Osteocyte (in vitro differentiated cells): ENCODE results near the gene DCTN5. TPM values are rescaled to one million over a fixed set of nuclear protein-coding genes. Genes with fewer than 3 reads are reported as not detected.

ENCODE experiments used
- DNase-seq: peaks from one replicate; pipeline ENCODE4 v3.0.0; 2021; ENCODE audit warnings: mixed read lengths; ENCODE audit not compliant: unreplicated experiment; ENCODE audit errors: extremely low spot score
- H3K27ac Mint-ChIP-seq: one replicate; pipeline ENCODE4 v1.8.0; 2021; ENCODE audit warnings: mild to moderate bottlenecking, mixed read lengths; ENCODE audit not compliant: unreplicated experiment
- H3K27me3 Mint-ChIP-seq: one replicate; pipeline ENCODE4 v1.8.0; 2021; ENCODE audit warnings: mixed read lengths; ENCODE audit not compliant: unreplicated experiment
- H3K36me3 Mint-ChIP-seq: one replicate; pipeline ENCODE4 v1.8.0; 2021; ENCODE audit warnings: mixed read lengths; ENCODE audit not compliant: unreplicated experiment
- H3K4me1 Mint-ChIP-seq: one replicate; pipeline ENCODE4 v1.8.0; 2021; ENCODE audit warnings: mixed read lengths; ENCODE audit not compliant: unreplicated experiment
- H3K4me3 Mint-ChIP-seq: one replicate; pipeline ENCODE4 v1.8.0; 2021; ENCODE audit warnings: mild to moderate bottlenecking, moderate library complexity, mixed read lengths; ENCODE audit not compliant: unreplicated experiment
- H3K9me3 Mint-ChIP-seq: one replicate; pipeline ENCODE4 v1.8.0; 2021; ENCODE audit warnings: mixed read lengths; ENCODE audit not compliant: unreplicated experiment
- total RNA-seq: library from RNA; stranded (reverse); gene quantifications from 2 replicates; pipeline ENCODE4 v1.2.1, GENCODE V29; 2021
- TF ChIP-seq, protein P1 (sequence below): fragments of 200-600 bp; sonication (generic); IDR thresholded peaks from 2 replicates; pipeline ENCODE4 v1.5.0; 2021; ENCODE audit warnings: antibody characterized with exemption, mild to moderate bottlenecking, moderate library complexity

The DCTN5 gene
- total RNA-seq, 1 donor from 2014 or later, result 65.3 TPM

DNA sequence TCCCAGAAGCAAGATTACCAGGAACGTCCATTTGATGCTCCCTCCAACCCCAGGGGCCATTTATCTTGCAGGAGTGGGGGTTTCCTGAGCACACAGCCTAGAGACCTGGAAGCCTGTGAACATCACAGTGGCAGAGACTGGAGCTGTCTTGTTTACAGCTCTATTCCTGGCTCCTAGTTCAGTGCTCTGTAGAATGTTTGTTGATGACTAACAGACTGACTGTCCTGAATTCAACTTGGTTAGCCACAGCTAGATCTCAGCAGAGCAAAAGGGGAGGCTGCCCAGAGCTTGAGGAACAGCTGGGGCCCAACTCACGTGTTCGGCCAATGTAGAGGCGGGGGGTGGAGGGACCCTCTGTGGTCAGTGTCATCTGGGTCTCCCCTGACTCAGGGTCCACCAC lies 65.2 kb downstream of the DCTN5 start:
- Mint-ChIP-seq H3K4me1 (no peaks in the 10 kb centered on the region), H3K9me3 (peaks cover 19% of the 10 kb centered on the region), H3K27me3 (peaks cover 23% of the 10 kb centered on the region), H3K27ac (no peak overlapping the region), H3K36me3 (no peaks in the 10 kb centered on the region), H3K4me3 (no peak overlapping the region)
- TF ChIP-seq, protein P1, sequence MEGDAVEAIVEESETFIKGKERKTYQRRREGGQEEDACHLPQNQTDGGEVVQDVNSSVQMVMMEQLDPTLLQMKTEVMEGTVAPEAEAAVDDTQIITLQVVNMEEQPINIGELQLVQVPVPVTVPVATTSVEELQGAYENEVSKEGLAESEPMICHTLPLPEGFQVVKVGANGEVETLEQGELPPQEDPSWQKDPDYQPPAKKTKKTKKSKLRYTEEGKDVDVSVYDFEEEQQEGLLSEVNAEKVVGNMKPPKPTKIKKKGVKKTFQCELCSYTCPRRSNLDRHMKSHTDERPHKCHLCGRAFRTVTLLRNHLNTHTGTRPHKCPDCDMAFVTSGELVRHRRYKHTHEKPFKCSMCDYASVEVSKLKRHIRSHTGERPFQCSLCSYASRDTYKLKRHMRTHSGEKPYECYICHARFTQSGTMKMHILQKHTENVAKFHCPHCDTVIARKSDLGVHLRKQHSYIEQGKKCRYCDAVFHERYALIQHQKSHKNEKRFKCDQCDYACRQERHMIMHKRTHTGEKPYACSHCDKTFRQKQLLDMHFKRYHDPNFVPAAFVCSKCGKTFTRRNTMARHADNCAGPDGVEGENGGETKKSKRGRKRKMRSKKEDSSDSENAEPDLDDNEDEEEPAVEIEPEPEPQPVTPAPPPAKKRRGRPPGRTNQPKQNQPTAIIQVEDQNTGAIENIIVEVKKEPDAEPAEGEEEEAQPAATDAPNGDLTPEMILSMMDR, result no peak
- DNase-seq, result no peak

GRCh38 chr16:23709536-23709935 lies 68.3 kb downstream of the DCTN5 start:
- no peak overlapping the region for H3K27ac Mint-ChIP-seq
- no peaks in the 10 kb centered on the region for H3K36me3 Mint-ChIP-seq
- peaks cover 5% of the 10 kb centered on the region for H3K9me3 Mint-ChIP-seq
- H3K27me3 Mint-ChIP-seq, result peaks cover 28% of the 10 kb centered on the region
- H3K4me1 Mint-ChIP-seq, result no peaks in the 10 kb centered on the region
- DNase-seq, result no peak
- TF ChIP-seq, protein P1, result no peak
- no peak overlapping the region for H3K4me3 Mint-ChIP-seq

DNA sequence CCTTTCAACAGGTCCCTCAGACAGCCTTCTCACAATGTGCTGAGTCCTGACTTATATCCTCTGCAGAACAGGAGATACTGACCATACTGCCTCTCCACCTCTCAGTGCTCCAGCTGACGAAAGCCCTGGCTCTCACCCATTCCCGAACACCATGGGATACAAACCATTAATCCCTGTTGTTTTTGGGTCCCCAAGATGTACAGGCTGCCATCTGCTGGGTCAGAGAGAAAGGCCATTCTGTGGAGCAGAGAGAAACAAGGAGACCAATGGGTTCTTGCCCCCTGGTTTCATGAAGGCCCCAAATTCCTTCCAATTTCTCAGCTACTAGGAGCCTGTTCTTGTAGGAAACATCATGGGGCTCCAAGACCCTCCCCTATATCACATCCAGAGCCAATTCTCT lies 68.7 kb downstream of the DCTN5 start:
- TF ChIP-seq, protein P1, result no peak
- Mint-ChIP-seq H3K4me1 (no peaks in the 10 kb centered on the region), H3K27me3 (peaks cover 33% of the 10 kb centered on the region), H3K9me3 (peaks cover 5% of the 10 kb centered on the region), H3K4me3 (no peak overlapping the region), H3K27ac (no peak overlapping the region), H3K36me3 (no peaks in the 10 kb centered on the region)
- DNase-seq, result no peak

GRCh38 chr16:23710504-23710903 lies 69.2 kb downstream of the DCTN5 start:
- no peaks in the 10 kb centered on the region for H3K4me1 Mint-ChIP-seq
- H3K36me3 Mint-ChIP-seq, result no peaks in the 10 kb centered on the region
- peaks cover 5% of the 10 kb centered on the region for H3K9me3 Mint-ChIP-seq
- TF ChIP-seq, protein P1, result no peak
- no peak overlapping the region for H3K27ac Mint-ChIP-seq
- no peak for DNase-seq
- H3K27me3 Mint-ChIP-seq, result peaks cover 33% of the 10 kb centered on the region
- H3K4me3 Mint-ChIP-seq, result no peak overlapping the region

GRCh38 chr16:23711785-23712184 lies 70.5 kb downstream of the DCTN5 start:
- peaks cover 36% of the 10 kb centered on the region for H3K27me3 Mint-ChIP-seq
- TF ChIP-seq, protein P1, result no peak
- no peaks in the 10 kb centered on the region for H3K4me1 Mint-ChIP-seq
- H3K4me3 Mint-ChIP-seq, result no peak overlapping the region
- H3K9me3 Mint-ChIP-seq, result peaks cover 5% of the 10 kb centered on the region
- H3K36me3 Mint-ChIP-seq, result no peaks in the 10 kb centered on the region
- H3K27ac Mint-ChIP-seq, result no peak overlapping the region
- no peak for DNase-seq
